Measurements from ENCODE around the gene ATP4A.
A peak's percentile ranks its signal among the peaks of the same experiment; 100 is the strongest.

The ATP4A gene

GRCh38 chr19:35514282-35514809 is 49.1 kb downstream of the ATP4A start:
- no peak for DNase-seq
- Histone ChIP-seq H3K4me3 (ENCODE audit: insufficient read depth, low read depth, low read length, poor library complexity, severe bottlenecking) (no peak overlapping the region), H3K27me3 (replicated peaks; ENCODE audit: control insufficient read depth, insufficient read depth, low read length, poor library complexity, severe bottlenecking) (no peaks in the 10 kb centered on the region), H3K27ac (ENCODE audit: insufficient read depth, low read length, poor library complexity, severe bottlenecking) (no peak overlapping the region), H3K36me3 (ENCODE audit: control insufficient read depth, insufficient read depth, low read length) (no peaks in the 10 kb centered on the region), H3K9me3 (ENCODE audit: control insufficient read depth, low read length) (no peaks in the 10 kb centered on the region), H3K4me1 (ENCODE audit: control insufficient read depth, insufficient read depth, low read length, poor library complexity, severe bottlenecking) (peaks cover 13% of the 10 kb centered on the region)

- Histone ChIP-seq H3K27ac (ENCODE audit: insufficient read depth, low read length, poor library complexity, severe bottlenecking) (no peak within 1 kb of the TSS), H3K4me1 (ENCODE audit: control insufficient read depth, insufficient read depth, low read length, poor library complexity, severe bottlenecking) (peaks cover 16% of the 10 kb centered on the region), H3K9me3 (ENCODE audit: control insufficient read depth, low read length) (no peaks in the 10 kb centered on the region), H3K36me3 (ENCODE audit: control insufficient read depth, insufficient read depth, low read length) (no peaks in the 10 kb centered on the region), H3K4me3 (ENCODE audit: insufficient read depth, low read depth, low read length, poor library complexity, severe bottlenecking) (no peak within 1 kb of the TSS), H3K27me3 (replicated peaks; ENCODE audit: control insufficient read depth, insufficient read depth, low read length, poor library complexity, severe bottlenecking) (no peaks in the 10 kb centered on the region)
- DNase-seq, result no peak
Measured at GRCh38 chr19:35513628-35514281, 49.7 kb downstream of the ATP4A start, which contains the start of gene DMKN. TSS of gene DMKN (minus strand) at chr19:35513649. CDS start at chr19:35513475, 174 bp downstream.

GRCh38 chr19:35512831-35513627 is 50.4 kb downstream of the ATP4A start:
- DNase-seq, result no peak
- no peaks in the 10 kb centered on the region for H3K36me3 ChIP-seq (ENCODE audit: control insufficient read depth, insufficient read depth, low read length)
- H3K4me1 ChIP-seq (ENCODE audit: control insufficient read depth, insufficient read depth, low read length, poor library complexity, severe bottlenecking), result peaks cover 16% of the 10 kb centered on the region
- H3K9me3 ChIP-seq (ENCODE audit: control insufficient read depth, low read length), result no peaks in the 10 kb centered on the region
- H3K27ac ChIP-seq (ENCODE audit: insufficient read depth, low read length, poor library complexity, severe bottlenecking), result no peak overlapping the region
- H3K27me3 ChIP-seq (replicated peaks; ENCODE audit: control insufficient read depth, insufficient read depth, low read length, poor library complexity, severe bottlenecking), result no peaks in the 10 kb centered on the region
- no peak overlapping the region for H3K4me3 ChIP-seq (ENCODE audit: insufficient read depth, low read depth, low read length, poor library complexity, severe bottlenecking)

- H3K36me3 ChIP-seq (ENCODE audit: control insufficient read depth, insufficient read depth, low read length), result no peaks in the 10 kb centered on the region
- DNase-seq, result no peak
- H3K9me3 ChIP-seq (ENCODE audit: control insufficient read depth, low read length), result no peaks in the 10 kb centered on the region
- peaks cover 16% of the 10 kb centered on the region for H3K4me1 ChIP-seq (ENCODE audit: control insufficient read depth, insufficient read depth, low read length, poor library complexity, severe bottlenecking)
- no peaks in the 10 kb centered on the region for H3K27me3 ChIP-seq (replicated peaks; ENCODE audit: control insufficient read depth, insufficient read depth, low read length, poor library complexity, severe bottlenecking)
- no peak overlapping the region for H3K27ac ChIP-seq (ENCODE audit: insufficient read depth, low read length, poor library complexity, severe bottlenecking)
- H3K4me3 ChIP-seq (ENCODE audit: insufficient read depth, low read depth, low read length, poor library complexity, severe bottlenecking), result no peak overlapping the region
Measured at GRCh38 chr19:35511337-35511736, 52.1 kb downstream of the ATP4A start.

GRCh38 chr19:35510626-35510964 is 52.9 kb downstream of the ATP4A start:
- H3K27ac ChIP-seq (ENCODE audit: insufficient read depth, low read length, poor library complexity, severe bottlenecking), result no peak overlapping the region
- no peaks in the 10 kb centered on the region for H3K9me3 ChIP-seq (ENCODE audit: control insufficient read depth, low read length)
- no peaks in the 10 kb centered on the region for H3K36me3 ChIP-seq (ENCODE audit: control insufficient read depth, insufficient read depth, low read length)
- no peaks in the 10 kb centered on the region for H3K27me3 ChIP-seq (replicated peaks; ENCODE audit: control insufficient read depth, insufficient read depth, low read length, poor library complexity, severe bottlenecking)
- H3K4me3 ChIP-seq (ENCODE audit: insufficient read depth, low read depth, low read length, poor library complexity, severe bottlenecking), result peak overlapping the region; percentile 56
- DNase-seq, result no peak
- peaks cover 16% of the 10 kb centered on the region for H3K4me1 ChIP-seq (ENCODE audit: control insufficient read depth, insufficient read depth, low read length, poor library complexity, severe bottlenecking)

- no peaks in the 10 kb centered on the region for H3K36me3 ChIP-seq (ENCODE audit: control insufficient read depth, insufficient read depth, low read length)
- peaks cover 16% of the 10 kb centered on the region for H3K4me1 ChIP-seq (ENCODE audit: control insufficient read depth, insufficient read depth, low read length, poor library complexity, severe bottlenecking)
- H3K27ac ChIP-seq (ENCODE audit: insufficient read depth, low read length, poor library complexity, severe bottlenecking), result no peak overlapping the region
- peak overlapping the region; percentile 56 for H3K4me3 ChIP-seq (ENCODE audit: insufficient read depth, low read depth, low read length, poor library complexity, severe bottlenecking)
- DNase-seq, result peak; percentile 38 to 58 (median 42)
- no peaks in the 10 kb centered on the region for H3K27me3 ChIP-seq (replicated peaks; ENCODE audit: control insufficient read depth, insufficient read depth, low read length, poor library complexity, severe bottlenecking)
- no peaks in the 10 kb centered on the region for H3K9me3 ChIP-seq (ENCODE audit: control insufficient read depth, low read length)
Measured at GRCh38 chr19:35509861-35510625, 53.4 kb downstream of the ATP4A start.

GRCh38 chr19:35509018-35509652 is 54.3 kb downstream of the ATP4A start:
- H3K9me3 ChIP-seq (ENCODE audit: control insufficient read depth, low read length), result no peaks in the 10 kb centered on the region
- no peaks in the 10 kb centered on the region for H3K36me3 ChIP-seq (ENCODE audit: control insufficient read depth, insufficient read depth, low read length)
- no peaks in the 10 kb centered on the region for H3K27me3 ChIP-seq (replicated peaks; ENCODE audit: control insufficient read depth, insufficient read depth, low read length, poor library complexity, severe bottlenecking)
- peaks cover 16% of the 10 kb centered on the region for H3K4me1 ChIP-seq (ENCODE audit: control insufficient read depth, insufficient read depth, low read length, poor library complexity, severe bottlenecking)
- peak overlapping the region; percentile 56 for H3K4me3 ChIP-seq (ENCODE audit: insufficient read depth, low read depth, low read length, poor library complexity, severe bottlenecking)
- no peak overlapping the region for H3K27ac ChIP-seq (ENCODE audit: insufficient read depth, low read length, poor library complexity, severe bottlenecking)
- no peak for DNase-seq

GRCh38 chr19:35508129-35508528 is 55.3 kb downstream of the ATP4A start:
- no peak for DNase-seq
- H3K27ac ChIP-seq (ENCODE audit: insufficient read depth, low read length, poor library complexity, severe bottlenecking), result no peak overlapping the region
- no peaks in the 10 kb centered on the region for H3K36me3 ChIP-seq (ENCODE audit: control insufficient read depth, insufficient read depth, low read length)
- no peak overlapping the region for H3K4me3 ChIP-seq (ENCODE audit: insufficient read depth, low read depth, low read length, poor library complexity, severe bottlenecking)
- H3K27me3 ChIP-seq (replicated peaks; ENCODE audit: control insufficient read depth, insufficient read depth, low read length, poor library complexity, severe bottlenecking), result no peaks in the 10 kb centered on the region
- H3K9me3 ChIP-seq (ENCODE audit: control insufficient read depth, low read length), result no peaks in the 10 kb centered on the region
- peaks cover 16% of the 10 kb centered on the region for H3K4me1 ChIP-seq (ENCODE audit: control insufficient read depth, insufficient read depth, low read length, poor library complexity, severe bottlenecking)

- Histone ChIP-seq H3K9me3 (ENCODE audit: control insufficient read depth, low read length) (no peaks in the 10 kb centered on the region), H3K36me3 (ENCODE audit: control insufficient read depth, insufficient read depth, low read length) (no peaks in the 10 kb centered on the region), H3K4me3 (ENCODE audit: insufficient read depth, low read depth, low read length, poor library complexity, severe bottlenecking) (no peak overlapping the region), H3K27ac (ENCODE audit: insufficient read depth, low read length, poor library complexity, severe bottlenecking) (no peak overlapping the region), H3K27me3 (replicated peaks; ENCODE audit: control insufficient read depth, insufficient read depth, low read length, poor library complexity, severe bottlenecking) (no peaks in the 10 kb centered on the region), H3K4me1 (ENCODE audit: control insufficient read depth, insufficient read depth, low read length, poor library complexity, severe bottlenecking) (peaks cover 16% of the 10 kb centered on the region)
- no peak for DNase-seq
Measured at GRCh38 chr19:35507561-35507960, 55.9 kb downstream of the ATP4A start.
